HepG2 (cell line): Measurements from ENCODE around the gene DCUN1D3. TPM values are rescaled to one million over a fixed set of nuclear protein-coding genes. Genes with fewer than 3 reads are reported as not detected.

ENCODE experiments used
- ATAC-seq: fragments of 200-7000 bp; cut with Tn5 transposase; 3 replicates; pipeline ENCODE4 v1.9.1; 2020; ENCODE audit warnings: mild to moderate bottlenecking, moderate library complexity
- BruUV-seq: library from RNA; stranded (reverse); fragments of 400-500 nt; replicated peaks from 2 replicates; lab custom pipeline; 2021; lab: Mats Ljungman, UMichigan
- CTCF ChIA-PET: fragments of 300-600 bp; formaldehyde crosslinking; extraction: SDS; loops from one replicate; lab custom pipeline; 2021; ENCODE audit warnings: low total read pairs, inconsistent platforms, low intra/inter-chr PET ratio; lab: Yijun Ruan, JAX
- POLR2A ChIA-PET: fragments of 350-600 bp; sonication (Branson Sonifier 250); formaldehyde crosslinking; loops from one replicate; lab custom pipeline; 2020; ENCODE audit warnings: antibody characterized with exemption, inconsistent platforms; lab: Yijun Ruan, JAX
- DNase-seq: peaks from one replicate; pipeline ENCODE4 v3.0.0-alpha.2; 2015; ENCODE audit warnings: low spot score
- FAIRE-seq: peaks from 3 replicates; lab custom pipeline; 2011; peaks lifted over from hg19 to GRCh38; lab: Jason Lieb, UNC
- H2AFZ ChIP-seq: one replicate; pipeline ENCODE4 v1.6.1; 2011; ENCODE audit warnings: low read length, inconsistent platforms
- H3K27ac ChIP-seq: fragments of 300-600 bp; 3 replicates; pipeline ENCODE4 v1.8.0; 2011; ENCODE audit warnings: mixed run types, mild to moderate bottlenecking, mixed read lengths, low read length, inconsistent platforms; ENCODE audit not compliant: insufficient read depth; ENCODE audit errors: extremely low read length
- H3K27me3 ChIP-seq, 2 experiments: fragments of 200-600 bp in 1 of 2; 2 replicates in 1 of 2; 3 replicates in 1 of 2; pipeline versions ENCODE4 v1.6.0 to v1.8.0; 2011; ENCODE audit warnings: low read length in 2 of 2, mild to moderate bottlenecking in 2 of 2, moderate library complexity in 2 of 2, inconsistent platforms in 1 of 2; ENCODE audit not compliant: insufficient read depth in 2 of 2, control insufficient read depth in 1 of 2
- H3K36me3 ChIP-seq, 2 experiments: fragments of 200-600 bp in 1 of 2; replicated peaks in 1 of 2; 2 replicates in 1 of 2; 3 replicates in 1 of 2; pipeline versions ENCODE4 v1.5.1 to v1.8.0; 2011; ENCODE audit warnings: low read length in 2 of 2, inconsistent platforms in 1 of 2; ENCODE audit not compliant: insufficient read depth in 2 of 2, control insufficient read depth in 1 of 2
- H3K4me1 ChIP-seq: 2 replicates; pipeline ENCODE4 v1.5.1; 2012; ENCODE audit warnings: low read length, inconsistent platforms; ENCODE audit not compliant: insufficient read depth
- H3K4me2 ChIP-seq: 2 replicates; pipeline ENCODE4 v1.6.0; 2011; ENCODE audit warnings: low read depth, low read length, inconsistent platforms
- H3K4me3 ChIP-seq, 3 experiments: fragments of 200-600 bp in 1 of 3; sonication (generic), shearing (Covaris generic) in 1 of 3; replicated peaks in 1 of 3; 2 replicates each; pipeline ENCODE4 v1.5.1; 2011 to 2016; ENCODE audit warnings: low read length in 3 of 3, inconsistent platforms in 2 of 3, low read depth in 2 of 3, mild to moderate bottlenecking in 2 of 3, control low read depth in 1 of 3, mixed read lengths in 1 of 3; ENCODE audit not compliant: insufficient read depth in 1 of 3
- H3K79me2 ChIP-seq: one replicate; pipeline ENCODE4 v1.6.1; 2011; ENCODE audit warnings: low read length, inconsistent platforms; ENCODE audit not compliant: insufficient read depth
- H3K9ac ChIP-seq: 2 replicates; pipeline ENCODE4 v1.6.0; 2011; ENCODE audit warnings: mild to moderate bottlenecking, low read depth, low read length, inconsistent platforms; ENCODE audit not compliant: insufficient read depth
- H3K9me3 ChIP-seq: 2 replicates; pipeline ENCODE4 v1.5.1; 2012; ENCODE audit warnings: mild to moderate bottlenecking, low read length
- H4K20me1 ChIP-seq: 2 replicates; pipeline ENCODE4 v1.6.0; 2011; ENCODE audit warnings: inconsistent platforms, mild to moderate bottlenecking, low read length, moderate library complexity; ENCODE audit not compliant: insufficient read depth
- CEBPG ChIP-seq: IDR thresholded peaks from 2 replicates; pipeline ENCODE4 v1.6.1; 2016
- HES4 ChIP-seq: sonication (generic); formaldehyde crosslinking; IDR thresholded peaks from 2 replicates; pipeline ENCODE4 v1.9.0; 2021; ENCODE audit warnings: mild to moderate bottlenecking, missing genetic modification reagents, borderline replicate concordance
- ZNF7 ChIP-seq: IDR thresholded peaks from 2 replicates; pipeline ENCODE4 v1.6.1; 2016; ENCODE audit warnings: missing biosample characterization, missing genetic modification reagents
- WGBS: methylation state at CpG from one replicate; pipeline ENCODE4 v1.1.6; 2017; ENCODE audit warnings: low lambda C conversion rate; 5-methylcytosine and 5-hydroxymethylcytosine counted together
- in situ Hi-C: cut with HindIII; loops from 2 replicates; pipeline ENCODE4 v1.10.0; 2017; ENCODE audit warnings: low pct_unique_long_range_greater_than_20kb; ENCODE audit not compliant: extremely low pct_ligation_motif_present
- intact Hi-C: fragments of 100-400 bp; cut with micrococcal nuclease; formaldehyde crosslinking; loops from one replicate; pipeline ENCODE4 v1.10.0; 2022; ENCODE audit not compliant: unreplicated experiment
- polyA plus RNA-seq, 8 experiments: library from polyadenylated mRNA; depleted of rRNA in 3 of 8; stranded (reverse) in 7 of 8; unstranded in 1 of 8; fragments of >200 nt; fragmentation: Illumina TruSeq in 4 of 8; extraction: Trizol in 4 of 8; gene quantifications; 2 replicates each; pipeline versions ENCODE4 v1.2.1 to v1.2.3, GENCODE V29; 2011 to 2016; ENCODE audit warnings: low read depth in 4 of 8, missing spikeins in 1 of 8, mixed read lengths in 1 of 8; ENCODE audit not compliant: insufficient read depth in 1 of 8
- total RNA-seq, 5 experiments: library from RNA; depleted of rRNA; stranded (reverse); fragments of >200 nt; fragmentation: Illumina TruSeq; extraction: Trizol; gene quantifications; 2 replicates each; pipeline ENCODE4 v1.2.3, GENCODE V29; 2016; ENCODE audit warnings: low read depth in 1 of 5
- TF ChIP-seq, protein P1 (sequence below): sonication (generic); formaldehyde crosslinking; IDR thresholded peaks from 2 replicates; pipeline ENCODE4 v1.9.0; 2021; ENCODE audit warnings: missing genetic modification reagents, borderline replicate concordance

Gene DCUN1D3
- total and polyA plus RNA-seq, 2 of the 13 experiments (the other 11 are each of a cell fraction or from before 2014, with no cell fraction given): 5.0 to 19.3 TPM

DNA sequence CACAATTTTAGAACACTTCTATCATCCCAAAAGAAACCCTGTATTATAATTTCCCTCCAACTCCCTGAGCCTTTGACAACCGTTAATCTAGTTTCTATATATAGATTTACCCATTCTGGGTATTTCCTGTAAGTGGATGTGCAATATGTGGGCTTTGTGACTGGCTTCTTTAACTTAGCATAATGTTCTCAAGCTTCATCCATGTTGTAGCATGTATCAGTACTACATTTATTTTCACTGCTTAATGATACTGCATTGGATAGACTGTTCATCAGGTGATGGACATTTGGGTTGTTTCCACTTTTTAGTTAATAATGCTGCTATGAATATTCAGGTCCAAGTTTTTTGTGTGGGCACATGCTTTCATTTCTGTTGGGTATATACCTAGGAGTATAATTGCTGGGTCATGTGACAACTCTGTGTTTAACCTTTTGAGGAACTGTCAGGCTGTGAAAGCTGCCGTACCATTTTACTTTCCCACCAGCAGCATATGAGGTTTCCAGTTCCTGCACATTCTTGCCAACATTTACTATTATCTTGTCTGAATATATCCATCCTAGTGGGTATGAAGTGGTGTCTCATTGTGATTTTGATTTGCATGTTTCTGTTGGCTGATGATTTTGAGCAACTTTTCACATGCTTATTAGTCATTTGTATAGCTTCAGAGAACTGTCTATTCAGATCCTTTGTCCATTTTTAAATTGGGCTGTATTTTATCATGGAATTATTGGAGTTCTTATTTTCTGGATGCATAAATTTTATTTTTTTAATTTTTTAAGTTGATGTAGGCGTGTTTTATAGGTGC is 77.4 kb downstream of the DCUN1D3 start:
- BruUV-seq: no TSS peak
- H3K9me3 ChIP-seq: no peaks in the 10 kb centered on the region
- no peak for ATAC-seq
- H3K4me2 ChIP-seq: no peak overlapping the region
- ChIA-PET POLR2A (no interaction called here), CTCF (no interaction called here)
- H3K9ac ChIP-seq: no peak overlapping the region
- intact Hi-C loops: no loop called here
- WGBS: 94% methylated on average over 3 of the region's 3 CpGs
- H3K4me1 ChIP-seq: no peaks in the 10 kb centered on the region
- no peak overlapping the region for H3K27ac ChIP-seq
- H3K27me3 ChIP-seq: no peaks in the 10 kb centered on the region
- no peak for FAIRE-seq
- H3K4me3 ChIP-seq: no peak overlapping the region
- in situ Hi-C loops: no loop called here
- no peaks in the 10 kb centered on the region for H3K79me2 ChIP-seq
- no peaks in the 10 kb centered on the region for H4K20me1 ChIP-seq
- TF ChIP-seq, protein P1, sequence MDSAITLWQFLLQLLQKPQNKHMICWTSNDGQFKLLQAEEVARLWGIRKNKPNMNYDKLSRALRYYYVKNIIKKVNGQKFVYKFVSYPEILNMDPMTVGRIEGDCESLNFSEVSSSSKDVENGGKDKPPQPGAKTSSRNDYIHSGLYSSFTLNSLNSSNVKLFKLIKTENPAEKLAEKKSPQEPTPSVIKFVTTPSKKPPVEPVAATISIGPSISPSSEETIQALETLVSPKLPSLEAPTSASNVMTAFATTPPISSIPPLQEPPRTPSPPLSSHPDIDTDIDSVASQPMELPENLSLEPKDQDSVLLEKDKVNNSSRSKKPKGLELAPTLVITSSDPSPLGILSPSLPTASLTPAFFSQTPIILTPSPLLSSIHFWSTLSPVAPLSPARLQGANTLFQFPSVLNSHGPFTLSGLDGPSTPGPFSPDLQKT: no peak
- TF ChIP-seq ZNF7 (CRISPR knock-in tag): 0 out of 2 replicates have a peak, but pooled peaks have one; percentile 22
- no peak overlapping the region for H2AFZ ChIP-seq
- H3K36me3 ChIP-seq: peaks cover 6 to 40% of the 10 kb centered on the region in 2 experiments
- DNase-seq: no peak

DNA sequence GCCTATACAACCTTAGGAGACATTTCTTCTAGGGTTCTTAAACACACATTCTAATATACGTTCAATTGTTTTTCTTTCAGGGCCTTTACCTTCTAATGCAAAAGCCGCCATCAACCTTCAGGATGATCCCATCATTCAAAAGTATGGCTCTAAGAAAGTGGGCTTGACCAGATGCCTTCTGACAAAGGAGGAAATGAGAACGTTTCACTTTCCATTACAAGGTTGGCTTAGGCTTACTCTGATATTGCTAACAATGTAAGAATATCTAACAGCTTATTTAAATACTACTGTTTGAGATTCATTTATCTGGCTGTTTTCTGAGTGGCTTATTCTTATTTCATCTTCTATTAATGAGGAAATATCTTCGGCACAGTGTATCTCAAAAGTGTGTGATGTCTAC is 78.5 kb downstream of the DCUN1D3 start:
- ATAC-seq: no peak
- no peaks in the 10 kb centered on the region for H3K27me3 ChIP-seq
- no TSS peak for BruUV-seq
- no peak overlapping the region for H2AFZ ChIP-seq
- TF ChIP-seq HES4 (CRISPR knock-in tag) (no peak), CEBPG (CRISPR knock-in tag) (no peak)
- H3K4me2 ChIP-seq: no peak overlapping the region
- in situ Hi-C loops: no loop called here
- H3K4me3 ChIP-seq: no peak overlapping the region
- no peak overlapping the region for H3K9ac ChIP-seq
- no peak for FAIRE-seq
- ChIA-PET POLR2A (no interaction called here), CTCF (no interaction called here)
- no peak overlapping the region for H3K27ac ChIP-seq
- WGBS: 92% methylated on average over 4 of the region's 4 CpGs
- peaks cover 6 to 33% of the 10 kb centered on the region in 2 experiments; a peak in 4 of 5 replicates for H3K36me3 ChIP-seq
- no peaks in the 10 kb centered on the region for H4K20me1 ChIP-seq
- H3K79me2 ChIP-seq: no peaks in the 10 kb centered on the region
- no peaks in the 10 kb centered on the region for H3K9me3 ChIP-seq
- intact Hi-C loops: no loop called here
- no peaks in the 10 kb centered on the region for H3K4me1 ChIP-seq
- DNase-seq: no peak
